HFF-Myc (cell line): ENCODE data around the gene TRIM46.
"Not testable (repeated sequence)": the region's sequence is repeated elsewhere in the genome, so short reads cannot be mapped to it uniquely, and the experiment has no call there.

Experiments used
- DNase-seq: peaks from one replicate; pipeline ENCODE4 v3.0.0-alpha.2; 2011; ENCODE audit warnings: low read depth; ENCODE audit errors: extremely low read depth
- H3K4me3 ChIP-seq: replicated peaks from 2 replicates; pipeline ENCODE4 v1.5.1; 2011; ENCODE audit warnings: low read depth, mild to moderate bottlenecking, control low read depth, low read length
- CTCF ChIP-seq: IDR thresholded peaks from 2 replicates; pipeline ENCODE4 v1.5.1; 2012; ENCODE audit warnings: mild to moderate bottlenecking, low read depth, low read length, control low read depth; ENCODE audit errors: missing control alignments

The TRIM46 gene

GRCh38 chr1:155185783-155186066 is 12.1 kb downstream of the TRIM46 start:
- no peak for TF ChIP-seq CTCF
- H3K4me3 ChIP-seq = no peak overlapping the region
- no peak for DNase-seq

GRCh38 chr1:155186067-155186793 is 12.6 kb downstream of the TRIM46 start:
- no peak for DNase-seq
- TF ChIP-seq CTCF = no peak
- no peak overlapping the region for H3K4me3 ChIP-seq

- no peak for DNase-seq
- TF ChIP-seq CTCF = no peak
These were observed 13.3 kb downstream of the TRIM46 start for GRCh38 chr1:155186794-155187455.

GRCh38 chr1:155187456-155187891 is 13.8 kb downstream of the TRIM46 start:
- no peak for TF ChIP-seq CTCF
- DNase-seq = no peak
- H3K4me3 ChIP-seq = no peak overlapping the region

More at GRCh38 chr1:155186794-155187455, 13.3 kb downstream of the TRIM46 start:
- no peak overlapping the region for H3K4me3 ChIP-seq

GRCh38 chr1:155188268-155188667 is 14.6 kb downstream of the TRIM46 start:
- no peak overlapping the region for H3K4me3 ChIP-seq
- no peak for TF ChIP-seq CTCF
- no peak for DNase-seq

- DNase-seq, H3K4me3 ChIP-seq: not testable (repeated sequence)
These were observed 16.3 kb downstream of the TRIM46 start for GRCh38 chr1:155189926-155190325.

- no peak overlapping the region for H3K4me3 ChIP-seq
- no peak for TF ChIP-seq CTCF
- DNase-seq = no peak
These were observed 18.3 kb downstream of the TRIM46 start for GRCh38 chr1:155191904-155192303.
